Uterus (tissue), 2 donors: ENCODE measurements around the gene BICDL2.
"Not testable (repeated sequence)": the region's sequence is repeated elsewhere in the genome, so short reads cannot be mapped to it uniquely, and the experiment has no call there.

Experiments used
- CTCF ChIP-seq, 4 experiments: fragments of 200-600 bp in 2 of 4; fragments of 450-650 bp in 2 of 4; sonication (generic) in 2 of 4; IDR thresholded peaks; one replicate each; pipeline ENCODE4 v1.5.1; 2016 to 2019; ENCODE audit warnings: antibody characterized with exemption in 4 of 4, mild to moderate bottlenecking in 2 of 4, moderate library complexity in 1 of 4
- POLR2A ChIP-seq, 2 donors: fragments of 450-650 bp; IDR thresholded peaks; one replicate each; pipeline ENCODE4 v1.6.1; 2016; ENCODE audit warnings: antibody characterized with exemption in 2 of 2, mild to moderate bottlenecking in 1 of 2, moderate library complexity in 1 of 2

GRCh38 chr16:3075946-3076345 is 39.2 kb upstream of the BICDL2 start:
- not testable (repeated sequence) for TF ChIP-seq CTCF, POLR2A (IDR thresholded peaks at IDR 0.05)
